ENCODE results near the gene CHN1. TPM values are rescaled to one million over a fixed set of nuclear protein-coding genes. Genes with fewer than 3 reads are reported as not detected.

CHN1 gene
- total and polyA plus RNA-seq, 2 of the 8 experiments (the other 6 are each of a cell fraction or from before 2014, with no cell fraction given), result 54.0 to 65.7 TPM

- no peak for TF ChIP-seq CTBP2 (IDR thresholded peaks at IDR 0.05; ENCODE audit: borderline replicate concordance, insufficient read depth, insufficient read length, low read length)
- no peak for TF ChIP-seq ASH2L (IDR thresholded peaks at IDR 0.05; ENCODE audit: low read length)
Observed at GRCh38 chr2:174841936-174842335, 163.2 kb downstream of the CHN1 start (continued).

Data from H1 (cell line).